ENCODE results near the gene PDE6B.
A peak's percentile ranks its signal among the peaks of the same experiment; 100 is the strongest.
"Not testable (repeated sequence)": the region's sequence is repeated elsewhere in the genome, so short reads cannot be mapped to it uniquely, and the experiment has no call there.

PDE6B gene

GRCh38 chr4:637536-638280, 12.3 kb downstream of the PDE6B start:
- DNase-seq, result no peak

DNA sequence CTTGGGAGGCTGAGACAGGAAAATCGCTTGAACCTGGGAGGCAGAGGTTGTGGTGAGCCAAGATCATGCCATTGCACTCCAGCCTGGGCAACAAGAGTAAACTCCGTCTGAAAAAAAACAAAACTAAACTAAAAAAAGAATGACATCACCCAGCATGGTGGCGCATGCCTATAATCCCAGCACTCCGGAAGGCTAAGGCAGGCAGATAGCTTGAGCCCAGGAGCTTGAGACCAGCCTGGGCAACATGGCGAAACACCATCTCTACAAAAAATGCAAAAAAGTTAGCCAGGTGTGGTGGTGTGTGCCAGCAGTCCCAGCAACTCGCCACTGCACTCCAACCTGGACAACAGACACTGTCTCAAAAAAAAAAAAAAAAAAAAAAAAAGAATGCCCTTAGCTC, 17.0 kb downstream of the PDE6B start:
- not testable (repeated sequence) for DNase-seq

DNA sequence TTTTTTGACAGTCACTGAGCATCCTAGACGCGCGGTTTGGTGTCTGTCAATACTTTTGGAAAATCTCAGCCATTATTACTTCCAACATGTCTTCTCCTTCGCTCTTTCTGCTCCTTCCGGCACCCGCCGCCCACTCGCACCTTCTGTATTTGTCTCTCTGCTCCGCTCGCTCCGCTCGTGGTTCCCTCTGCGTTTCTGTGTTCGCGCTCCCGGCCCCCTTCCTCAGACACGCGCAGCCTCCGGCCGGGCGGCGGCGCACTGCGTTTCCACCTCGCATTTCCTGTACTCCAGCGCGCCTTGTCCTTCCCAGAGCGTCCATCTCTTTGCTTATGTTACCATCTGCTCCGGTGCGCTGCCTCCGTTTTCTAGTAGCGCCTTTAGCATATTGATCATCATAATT, 21.1 kb downstream of the PDE6B start:
- DNase-seq, result peak; percentile 22

- no peak for DNase-seq
Measured at GRCh38 chr4:647481-647880, 22.1 kb downstream of the PDE6B start.

DNA sequence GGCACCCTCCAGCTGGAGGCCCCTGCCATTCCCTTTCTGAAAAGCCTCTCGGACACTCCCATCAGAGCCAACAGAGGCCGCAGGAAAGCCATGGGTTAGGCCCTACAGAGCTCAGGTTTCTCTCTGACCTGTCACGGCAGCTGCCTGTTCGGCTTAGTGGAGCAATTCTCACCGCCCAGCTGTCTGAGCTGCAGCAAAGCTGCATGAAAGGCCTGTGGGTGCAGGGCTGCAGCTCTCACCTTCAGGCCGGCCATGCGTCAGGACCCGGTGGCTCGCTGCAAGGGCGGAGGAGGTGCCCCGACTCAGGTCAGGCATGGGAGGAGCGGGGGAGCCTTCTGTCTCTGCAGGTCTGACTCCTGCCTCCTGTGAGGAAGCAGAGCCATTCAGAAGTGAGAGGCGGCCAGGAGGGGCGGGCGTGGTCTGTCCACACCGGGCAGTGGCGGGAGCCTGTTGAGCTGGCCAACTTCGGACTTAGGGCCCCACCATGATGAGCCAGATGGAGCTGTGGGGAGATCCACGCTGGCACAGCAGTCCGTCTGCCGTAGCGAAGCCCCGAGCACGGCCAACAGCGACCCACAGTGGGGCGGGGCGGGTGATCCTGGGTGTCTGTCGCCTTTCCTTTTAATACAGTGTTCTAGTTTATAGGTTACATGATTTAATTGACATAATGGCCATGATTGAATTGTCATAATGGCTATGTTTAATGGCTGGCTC, 23.4 kb downstream of the PDE6B start:
- DNase-seq, result no peak

DNA sequence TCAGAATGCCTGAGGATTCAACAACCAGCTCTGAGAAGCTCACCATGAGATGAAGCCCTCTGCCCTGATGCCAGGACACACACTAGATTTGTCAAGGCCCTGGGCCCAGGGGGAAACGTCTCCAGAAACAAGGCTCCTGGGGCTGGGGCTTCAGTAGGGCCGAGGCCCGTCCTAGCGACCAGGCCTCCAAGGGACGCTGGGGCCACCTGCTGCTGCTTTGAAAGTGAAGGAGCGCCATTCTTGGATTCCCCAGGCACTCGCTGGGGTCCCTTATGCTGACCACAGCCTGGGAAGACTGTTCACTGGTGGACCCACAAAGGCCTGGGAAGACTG, 23.9 kb downstream of the PDE6B start:
- DNase-seq, result no peak

DNA sequence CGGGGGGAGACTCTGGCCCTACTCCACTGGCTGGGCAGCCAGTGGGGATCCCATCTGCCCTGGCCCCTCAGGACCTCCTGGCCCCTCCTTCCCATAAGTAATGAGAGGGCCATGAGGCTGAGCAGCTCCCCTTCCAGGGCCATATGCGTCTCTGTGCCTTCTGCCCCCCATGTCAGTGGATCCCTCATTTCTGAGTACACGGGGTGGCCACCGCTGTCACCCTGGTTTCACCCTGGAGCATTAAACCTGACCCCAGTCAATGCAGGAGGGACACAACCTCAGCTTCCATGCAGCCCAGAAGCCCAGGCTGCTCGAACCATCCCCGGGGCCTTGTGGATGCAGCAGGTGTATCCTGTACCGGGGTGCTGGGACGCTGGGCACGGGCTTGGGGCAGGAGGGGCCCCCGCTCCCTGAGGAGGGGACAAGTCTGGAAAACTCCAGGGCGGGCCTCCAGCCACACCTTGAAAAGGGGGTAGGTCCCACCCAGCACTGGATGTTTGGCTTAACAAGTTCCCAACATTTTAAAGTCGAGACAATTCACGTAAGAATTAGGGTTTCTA, 24.5 kb downstream of the PDE6B start:
- no peak for DNase-seq

GRCh38 chr4:650461-650860, 25.1 kb downstream of the PDE6B start:
- no peak for DNase-seq

GRCh38 chr4:650951-651883, 25.8 kb downstream of the PDE6B start:
- DNase-seq, result no peak

DNA sequence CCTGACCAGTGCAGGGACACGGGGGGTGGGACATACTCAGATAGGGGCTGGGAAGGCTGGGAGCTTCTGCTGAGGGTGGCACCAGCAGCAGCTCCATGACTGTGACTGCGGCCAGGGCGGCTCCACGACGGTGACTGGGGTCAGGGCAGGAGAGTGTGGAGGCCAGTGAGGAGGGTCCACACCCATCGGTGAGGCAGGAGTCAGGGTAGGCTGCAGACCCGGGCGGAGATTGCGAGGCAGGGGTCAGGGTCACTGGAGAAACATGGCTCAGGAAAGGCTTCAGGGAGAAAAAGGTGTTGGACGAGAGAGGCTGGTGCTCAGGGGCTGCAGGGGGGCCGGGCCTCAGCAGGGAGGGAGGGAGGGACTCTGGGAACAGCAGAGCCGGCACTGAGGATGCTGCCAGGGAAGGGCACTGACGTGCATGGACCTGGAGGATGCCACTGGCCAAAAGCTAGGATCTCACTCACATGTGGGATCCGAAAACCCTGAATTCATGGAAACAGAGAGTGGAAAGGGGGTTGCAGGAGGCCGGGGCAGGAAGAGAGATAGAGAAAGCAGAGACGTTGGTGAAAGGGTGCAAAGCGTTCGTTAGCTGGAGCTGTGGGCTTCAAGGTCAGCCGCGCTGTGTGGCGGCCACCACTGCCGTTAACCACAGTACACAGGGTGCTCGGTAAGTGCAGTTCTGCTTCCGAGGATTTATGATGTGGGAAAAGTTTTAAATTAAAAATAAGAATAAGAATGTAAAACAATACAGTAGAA, 26.7 kb downstream of the PDE6B start:
- DNase-seq, result no peak

DNA sequence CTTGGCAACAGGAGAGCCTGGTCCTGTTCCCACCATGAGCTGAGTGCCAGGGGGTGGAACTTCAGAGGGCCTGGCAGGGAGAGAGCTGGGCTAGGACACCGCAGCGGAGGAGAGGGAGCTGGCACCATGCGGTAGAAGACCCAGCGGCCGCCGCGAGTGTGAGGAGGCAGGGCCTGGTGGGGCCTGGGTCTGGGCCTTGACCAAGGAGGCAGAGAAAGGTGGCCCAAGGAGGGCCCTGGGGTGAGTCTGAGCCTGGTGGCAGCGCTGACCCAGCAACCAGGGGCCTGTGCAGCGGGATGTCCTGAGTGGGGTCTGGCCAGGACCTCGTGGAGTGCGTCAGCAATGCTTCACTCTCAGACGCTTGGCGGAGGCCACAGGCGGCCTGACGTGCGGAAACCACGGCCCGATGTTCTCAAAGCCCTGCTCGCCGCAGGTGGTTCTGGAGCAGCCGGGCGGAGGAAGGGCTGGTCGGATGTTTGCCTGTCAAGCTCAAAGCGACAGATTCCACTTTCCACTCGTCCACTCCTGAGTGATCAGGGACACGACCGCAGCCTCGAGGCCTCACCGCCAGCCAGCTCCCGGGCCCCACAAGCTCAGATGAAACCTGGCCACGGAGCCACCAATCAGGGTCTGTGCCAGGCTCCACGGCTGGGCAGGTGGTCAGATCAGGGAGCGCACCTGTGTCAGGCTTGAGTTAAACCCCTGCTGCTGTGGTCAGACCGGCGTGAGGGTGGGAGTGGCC, 27.9 kb downstream of the PDE6B start:
- DNase-seq, result no peak

DNA sequence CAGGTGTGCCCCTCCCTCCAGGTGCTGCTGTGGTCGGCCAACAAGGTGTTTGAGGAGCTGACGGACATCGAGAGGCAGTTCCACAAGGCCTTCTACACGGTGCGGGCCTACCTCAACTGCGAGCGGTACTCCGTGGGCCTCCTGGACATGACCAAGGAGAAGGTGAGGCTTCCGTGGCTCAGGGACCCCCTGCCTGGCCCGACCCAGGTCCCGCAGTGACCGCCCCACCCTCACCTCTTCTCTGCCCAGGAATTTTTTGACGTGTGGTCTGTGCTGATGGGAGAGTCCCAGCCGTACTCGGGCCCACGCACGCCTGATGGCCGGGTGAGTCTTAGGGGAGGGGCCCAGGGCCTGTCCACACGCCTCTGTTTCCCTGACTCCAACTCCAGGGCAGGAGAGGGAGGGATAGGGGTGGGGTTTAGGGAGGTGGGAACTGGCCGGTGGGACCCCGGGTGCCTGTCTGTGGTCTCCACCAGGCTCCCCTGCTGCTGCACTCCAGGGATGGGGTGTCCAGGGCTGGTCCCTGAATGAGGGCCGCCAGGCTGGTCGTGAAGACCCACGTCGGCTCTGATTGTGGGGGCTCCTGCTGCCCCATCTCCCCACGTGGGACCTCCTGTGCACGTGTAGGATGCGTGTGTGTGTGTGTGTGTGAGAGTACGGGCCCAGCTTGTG, 28.6 kb downstream of the PDE6B start:
- DNase-seq, result no peak

DNA sequence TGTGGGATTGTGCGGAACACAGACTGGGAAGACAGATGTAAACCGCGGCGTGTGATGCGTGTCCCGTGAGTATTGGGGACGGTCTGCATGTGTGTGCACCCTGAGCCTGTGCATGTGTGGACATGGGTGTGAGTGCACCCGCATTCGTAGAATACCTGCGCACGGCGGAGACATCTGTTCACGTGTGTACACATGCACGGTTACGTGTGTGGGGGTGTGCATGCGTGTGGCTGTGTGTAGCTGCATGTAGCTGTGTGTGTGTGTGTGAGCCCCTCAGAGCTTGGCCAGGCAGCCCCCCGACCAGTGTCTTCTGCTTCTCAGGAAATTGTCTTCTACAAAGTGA, 29.1 kb downstream of the PDE6B start:
- DNase-seq, result no peak

- DNase-seq, result no peak
Measured at GRCh38 chr4:654871-655463, 29.6 kb downstream of the PDE6B start.

DNA sequence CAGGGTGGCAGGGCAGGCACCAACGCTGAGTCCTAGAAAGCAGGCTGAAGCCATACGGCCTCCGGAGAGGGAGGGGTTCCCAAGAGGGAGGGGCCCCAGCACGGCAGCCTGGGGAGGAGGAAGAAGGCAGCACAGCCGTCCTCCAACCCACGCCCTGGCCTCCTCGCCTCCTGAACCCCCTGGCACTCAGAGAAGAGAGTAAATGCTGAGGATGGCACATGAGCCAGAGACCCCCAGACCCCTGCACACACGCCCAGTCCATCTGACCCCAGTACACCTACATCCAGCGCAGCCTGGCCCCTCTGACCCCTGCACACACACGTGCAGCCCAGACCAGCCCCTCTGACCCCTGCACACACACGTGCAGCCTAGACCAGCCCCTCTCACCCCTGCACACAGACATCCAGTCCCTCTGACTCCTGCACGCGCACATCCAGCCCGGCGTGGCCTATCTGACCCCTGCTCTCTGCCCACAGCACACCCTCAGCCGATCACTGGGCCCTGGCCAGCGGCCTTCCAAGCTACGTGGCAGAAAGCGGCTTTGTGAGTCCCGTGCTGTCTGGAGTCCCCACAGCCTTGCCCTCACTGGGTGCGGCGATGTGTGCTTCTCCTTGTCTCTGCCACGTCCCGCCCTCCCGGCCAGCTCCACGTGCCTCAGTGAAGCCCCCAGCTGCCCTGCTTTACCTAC, 30.2 kb downstream of the PDE6B start:
- no peak for DNase-seq

- no peak for DNase-seq
Measured at GRCh38 chr4:656436-657337, 31.3 kb downstream of the PDE6B start.

- DNase-seq, result no peak
Measured at GRCh38 chr4:657338-657833, 32.0 kb downstream of the PDE6B start.

DNA sequence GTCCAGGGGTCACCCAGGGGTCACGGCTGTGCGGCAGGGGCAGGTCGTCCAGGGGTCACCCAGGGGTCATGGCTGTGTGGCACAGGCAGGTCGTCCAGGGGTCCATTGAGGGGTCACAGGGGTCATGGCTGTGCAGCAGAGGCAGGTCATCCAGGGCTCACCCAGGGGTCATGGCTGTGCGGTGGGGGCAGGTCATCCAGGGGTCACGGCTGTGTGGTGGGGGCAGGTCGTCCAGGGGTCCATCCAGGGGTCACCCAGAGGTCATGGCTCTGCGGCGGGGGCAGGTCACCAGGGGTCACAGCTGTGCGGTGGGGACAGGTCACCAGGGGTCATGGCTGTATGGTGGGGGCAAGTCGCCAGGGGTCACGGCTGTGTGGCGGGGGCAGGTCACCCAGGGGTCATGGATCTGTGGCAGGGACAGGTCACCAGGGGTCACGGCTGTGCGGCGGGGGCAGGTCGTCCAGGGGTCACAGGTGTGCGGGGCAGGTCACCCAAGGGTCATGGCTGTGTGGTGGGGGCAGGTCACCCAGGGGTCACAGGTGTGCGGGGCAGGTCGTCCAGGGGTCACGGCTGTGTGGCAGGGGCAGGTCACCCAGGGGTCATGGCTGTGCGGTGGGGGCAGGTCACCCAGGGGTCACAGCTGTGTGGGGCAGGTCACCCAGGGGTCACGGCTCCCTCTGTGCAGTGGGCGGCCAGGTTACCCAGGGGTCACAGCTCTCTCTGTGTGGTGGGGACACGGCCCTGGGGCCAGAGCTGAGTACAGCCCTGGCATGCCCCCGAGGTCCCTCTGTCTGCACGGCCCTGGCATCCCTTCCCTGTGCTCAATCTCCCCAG, 32.7 kb downstream of the PDE6B start:
- DNase-seq, result no peak
